ENCODE measurements around the gene HOXC9.

HOXC9 gene

GRCh38 chr12:53971686-53972085, 28.3 kb upstream of the HOXC9 start:
- Histone ChIP-seq H3K9me3 (ENCODE audit: low read length) (no peaks in the 10 kb centered on the region), H3K36me3 (ENCODE audit: insufficient read depth, low read length) (no peaks in the 10 kb centered on the region), H3K4me2 (ENCODE audit: low read length) (no peak overlapping the region), H3K79me2 (ENCODE audit: insufficient read depth, low read length) (no peaks in the 10 kb centered on the region), H3F3A (ENCODE audit: insufficient read depth, low read length) (no peaks in the 10 kb centered on the region), H2AFZ (ENCODE audit: low read length) (no peak overlapping the region), H3K27ac (ENCODE audit: low read depth, low read length, poor library complexity, severe bottlenecking) (no peak overlapping the region), H4K20me1 (ENCODE audit: insufficient read depth, low read length) (no peaks in the 10 kb centered on the region), H3K4me1 (ENCODE audit: insufficient read depth, low read length, severe bottlenecking) (no peaks in the 10 kb centered on the region), H3K9me2 (ENCODE audit: low read depth, low read length) (no peaks in the 10 kb centered on the region), H3K9ac (ENCODE audit: low read length) (no peak overlapping the region), H3K4me3 (ENCODE audit: low read depth, low read length, poor library complexity, severe bottlenecking) (no peak overlapping the region), H3K27me3 (ENCODE audit: insufficient read depth, low read length) (peaks cover 7% of the 10 kb centered on the region; the same call in 1 of the 2 replicates)
- no peak for TF ChIP-seq EZH2 (IDR thresholded peaks at IDR 0.05; ENCODE audit: borderline replicate concordance, low read length)
- TF ChIP-seq, protein P1, sequence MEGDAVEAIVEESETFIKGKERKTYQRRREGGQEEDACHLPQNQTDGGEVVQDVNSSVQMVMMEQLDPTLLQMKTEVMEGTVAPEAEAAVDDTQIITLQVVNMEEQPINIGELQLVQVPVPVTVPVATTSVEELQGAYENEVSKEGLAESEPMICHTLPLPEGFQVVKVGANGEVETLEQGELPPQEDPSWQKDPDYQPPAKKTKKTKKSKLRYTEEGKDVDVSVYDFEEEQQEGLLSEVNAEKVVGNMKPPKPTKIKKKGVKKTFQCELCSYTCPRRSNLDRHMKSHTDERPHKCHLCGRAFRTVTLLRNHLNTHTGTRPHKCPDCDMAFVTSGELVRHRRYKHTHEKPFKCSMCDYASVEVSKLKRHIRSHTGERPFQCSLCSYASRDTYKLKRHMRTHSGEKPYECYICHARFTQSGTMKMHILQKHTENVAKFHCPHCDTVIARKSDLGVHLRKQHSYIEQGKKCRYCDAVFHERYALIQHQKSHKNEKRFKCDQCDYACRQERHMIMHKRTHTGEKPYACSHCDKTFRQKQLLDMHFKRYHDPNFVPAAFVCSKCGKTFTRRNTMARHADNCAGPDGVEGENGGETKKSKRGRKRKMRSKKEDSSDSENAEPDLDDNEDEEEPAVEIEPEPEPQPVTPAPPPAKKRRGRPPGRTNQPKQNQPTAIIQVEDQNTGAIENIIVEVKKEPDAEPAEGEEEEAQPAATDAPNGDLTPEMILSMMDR (IDR thresholded peaks at IDR 0.05; ENCODE audit: low read length), result no peak

- no peak for TF ChIP-seq EZH2 (IDR thresholded peaks at IDR 0.05; ENCODE audit: borderline replicate concordance, low read length)
- TF ChIP-seq, protein P1 (IDR thresholded peaks at IDR 0.05; ENCODE audit: low read length), result no peak
- H3K9me3 ChIP-seq (ENCODE audit: low read length), result no peaks in the 10 kb centered on the region
- H3K4me2 ChIP-seq (ENCODE audit: low read length), result no peak overlapping the region
- no peak overlapping the region for H3K4me3 ChIP-seq (ENCODE audit: low read depth, low read length, poor library complexity, severe bottlenecking)
- no peaks in the 10 kb centered on the region for H4K20me1 ChIP-seq (ENCODE audit: insufficient read depth, low read length)
- H3K9me2 ChIP-seq (ENCODE audit: low read depth, low read length), result no peaks in the 10 kb centered on the region
- H3K27me3 ChIP-seq (ENCODE audit: insufficient read depth, low read length), result peaks cover 7% of the 10 kb centered on the region; the same call in 1 of the 2 replicates
- no peaks in the 10 kb centered on the region for H3K79me2 ChIP-seq (ENCODE audit: insufficient read depth, low read length)
- H3K36me3 ChIP-seq (ENCODE audit: insufficient read depth, low read length), result no peaks in the 10 kb centered on the region
- H3K9ac ChIP-seq (ENCODE audit: low read length), result no peak overlapping the region
- no peak overlapping the region for H3K27ac ChIP-seq (ENCODE audit: low read depth, low read length, poor library complexity, severe bottlenecking)
- H3K4me1 ChIP-seq (ENCODE audit: insufficient read depth, low read length, severe bottlenecking), result no peaks in the 10 kb centered on the region
- no peak overlapping the region for H2AFZ ChIP-seq (ENCODE audit: low read length)
- no peaks in the 10 kb centered on the region for H3F3A ChIP-seq (ENCODE audit: insufficient read depth, low read length)
These were observed 27.7 kb upstream of the HOXC9 start for GRCh38 chr12:53972152-53972702.

DNA sequence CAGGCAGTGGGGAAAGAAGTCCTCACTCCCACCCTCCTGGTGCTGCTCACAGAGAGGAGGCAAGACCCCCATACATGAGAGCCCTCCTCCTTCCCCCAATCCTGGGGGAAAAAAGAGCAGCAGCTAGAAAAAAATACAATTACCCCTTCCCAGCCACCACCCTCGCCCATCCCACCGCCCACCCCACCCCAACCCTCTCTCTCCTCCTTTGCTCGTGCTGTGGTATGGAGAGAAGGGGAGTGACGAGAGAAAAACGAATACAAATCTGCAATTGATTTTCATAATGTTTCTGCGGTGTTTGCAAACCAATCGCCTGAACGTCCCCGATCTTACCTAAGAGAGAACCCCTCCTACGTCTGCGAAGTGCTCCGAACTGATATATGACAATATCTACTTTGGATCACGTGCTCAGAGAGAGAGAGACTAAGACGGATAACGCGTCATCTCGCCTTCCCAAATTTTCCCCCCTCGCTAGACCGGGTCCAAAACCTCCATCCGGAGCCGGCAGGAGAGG, 27.2 kb upstream of the HOXC9 start, which contains the start of gene HOXC11:
HOXC11 (plus strand) TSS at position 405 of the 514 bp plus-strand sequence. CDS start 116 bp downstream, outside the sequence.
- H3K79me2 ChIP-seq (ENCODE audit: insufficient read depth, low read length), result no peaks in the 10 kb centered on the region
- no peaks in the 10 kb centered on the region for H3K36me3 ChIP-seq (ENCODE audit: insufficient read depth, low read length)
- no peak within 1 kb of the TSS for H2AFZ ChIP-seq (ENCODE audit: low read length)
- H4K20me1 ChIP-seq (ENCODE audit: insufficient read depth, low read length), result no peaks in the 10 kb centered on the region
- H3F3A ChIP-seq (ENCODE audit: insufficient read depth, low read length), result no peaks in the 10 kb centered on the region
- H3K27me3 ChIP-seq (ENCODE audit: insufficient read depth, low read length), result 0 out of 2 replicates have a peak, but pooled peaks cover 3% of the 10 kb centered on the region
- no peak within 1 kb of the TSS for H3K4me2 ChIP-seq (ENCODE audit: low read length)
- no peak within 1 kb of the TSS for H3K4me3 ChIP-seq (ENCODE audit: low read depth, low read length, poor library complexity, severe bottlenecking)
- no peak within 1 kb of the TSS for H3K27ac ChIP-seq (ENCODE audit: low read depth, low read length, poor library complexity, severe bottlenecking)
- no peak within 1 kb of the TSS for H3K9ac ChIP-seq (ENCODE audit: low read length)
- peaks cover under 1% of the 10 kb centered on the region for H3K4me1 ChIP-seq (ENCODE audit: insufficient read depth, low read length, severe bottlenecking)
- TF ChIP-seq, protein P1 (IDR thresholded peaks at IDR 0.05; ENCODE audit: low read length), result no peak
- no peak for TF ChIP-seq EZH2 (IDR thresholded peaks at IDR 0.05; ENCODE audit: borderline replicate concordance, low read length)
- H3K9me2 ChIP-seq (ENCODE audit: low read depth, low read length), result no peaks in the 10 kb centered on the region
- H3K9me3 ChIP-seq (ENCODE audit: low read length), result no peaks in the 10 kb centered on the region

All from OCI-LY1 (cell line).